ENCODE measurements around the gene ZNF154. TPM values are rescaled to one million over a fixed set of nuclear protein-coding genes. Genes with fewer than 3 reads are reported as not detected.

The ZNF154 gene
- polyA plus RNA-seq (2013, experiment 1 of 2): 5.9 TPM
- 5.8 TPM for polyA plus RNA-seq (2013, experiment 2 of 2)

DNA sequence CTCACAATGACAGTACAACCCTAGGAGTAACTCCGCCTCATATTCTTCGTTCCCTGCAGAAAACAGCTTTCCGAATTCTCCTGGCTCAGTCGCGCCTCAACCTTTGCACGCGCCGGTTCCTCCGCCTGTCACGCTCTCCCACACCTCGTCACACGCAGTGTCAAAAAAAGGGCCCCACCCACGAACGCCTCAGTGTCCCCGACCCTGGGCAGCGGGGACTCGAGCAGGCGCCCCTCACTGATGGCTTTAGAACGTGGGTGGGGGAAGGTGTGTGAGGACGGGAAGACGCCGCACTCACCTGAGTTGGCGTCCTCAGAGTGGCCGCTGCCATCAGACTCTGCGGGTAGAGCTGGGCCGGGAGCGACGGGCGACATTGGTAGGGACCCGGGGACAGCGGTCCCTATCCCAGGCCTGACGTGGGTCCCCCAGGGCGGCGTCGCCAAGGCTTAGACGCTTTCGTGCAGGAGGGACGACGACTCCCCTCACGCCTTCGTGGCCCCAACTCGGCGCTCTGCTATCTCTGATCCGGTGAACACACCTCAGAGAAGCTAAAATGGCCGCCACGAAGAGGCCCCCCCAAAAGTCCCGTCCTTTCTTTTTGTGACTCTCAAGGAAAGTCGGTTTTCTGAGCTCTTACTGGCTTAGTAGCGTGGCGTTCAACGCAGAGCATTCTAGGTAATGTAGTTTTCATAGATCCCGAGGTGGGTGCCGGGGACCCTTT, at the start of gene ZNF154:
ZNF154 (minus strand) TSS at position 564 of the 721 bp plus-strand sequence; CDS start at position 331, 233 bp downstream.
- no peak within 1 kb of the TSS for H2BK5ac ChIP-seq (ENCODE audit: low read length)
- peak; percentile 97 for DNase-seq
- peak within 1 kb of the TSS; percentile 89 for H3K4me3 ChIP-seq (ENCODE audit: low read length)
- no peak within 1 kb of the TSS for H2BK120ac ChIP-seq (ENCODE audit: low read depth, low read length)
- H3K79me2 ChIP-seq (ENCODE audit: control insufficient read depth, insufficient read depth, low read length): peaks cover 38% of the 10 kb centered on the region
- no peak within 1 kb of the TSS for H2BK15ac ChIP-seq (replicated peaks; ENCODE audit: low read depth)
- peaks cover 7% of the 10 kb centered on the region for H3K4me1 ChIP-seq (ENCODE audit: control insufficient read depth, low read depth, low read length)
- peak within 1 kb of the TSS; percentile 80 for H3K9ac ChIP-seq (ENCODE audit: low read length)
- H2AK5ac ChIP-seq (ENCODE audit: low read length): peak within 1 kb of the TSS; percentile 83
- H3K27me3 ChIP-seq (ENCODE audit: insufficient read depth, low read length, poor library complexity): no peaks in the 10 kb centered on the region
- peak within 1 kb of the TSS; percentile 47 for H4K5ac ChIP-seq (ENCODE audit: low read length)
- H3K4me2 ChIP-seq (ENCODE audit: low read length): peak within 1 kb of the TSS; percentile 98
- no peaks in the 10 kb centered on the region for H3K36me3 ChIP-seq (ENCODE audit: control insufficient read depth, insufficient read depth, low read length)
- H3K27ac ChIP-seq (ENCODE audit: low read depth, low read length): peak within 1 kb of the TSS; percentile 25
- H4K8ac ChIP-seq (ENCODE audit: low read depth, low read length): no peak within 1 kb of the TSS
- H3K18ac ChIP-seq (ENCODE audit: low read length): peak within 1 kb of the TSS; percentile 35
- peak within 1 kb of the TSS; percentile 93 for H3K56ac ChIP-seq (ENCODE audit: low read length)
- H3K4ac ChIP-seq (ENCODE audit: low read depth, low read length): no peak within 1 kb of the TSS
- peaks cover 34% of the 10 kb centered on the region for H3K79me1 ChIP-seq (ENCODE audit: low read length)
- peak within 1 kb of the TSS; percentile 67 for H3K23ac ChIP-seq (ENCODE audit: low read length)
- WGBS (ENCODE audit: extremely low coverage, insufficient coverage, low lambda C conversion rate): no CpG with 5 or more reads among the region's 53 CpGs

DNA sequence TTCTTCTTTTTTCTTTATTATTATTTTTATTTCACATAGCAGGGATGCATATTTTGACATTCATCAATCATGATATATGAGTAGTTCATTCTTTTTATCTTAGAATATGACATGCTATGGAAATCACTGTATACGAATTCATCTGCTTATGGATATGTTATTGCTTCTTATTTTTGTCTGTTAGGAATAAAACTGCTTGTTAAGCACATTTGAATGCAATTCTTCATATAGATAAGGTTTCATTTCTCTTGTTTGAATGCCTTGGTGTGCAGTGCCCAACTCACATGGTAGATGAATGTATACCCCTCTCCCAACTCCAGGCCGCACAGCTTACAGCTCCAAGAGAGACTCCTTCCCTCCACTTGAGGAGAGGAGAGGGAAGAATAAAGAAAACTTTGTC, 48.9 kb upstream of the ZNF154 start:
- no peak overlapping the region for H3K18ac ChIP-seq (ENCODE audit: low read length)
- no peak overlapping the region for H4K5ac ChIP-seq (ENCODE audit: low read length)
- no peak overlapping the region for H2AK5ac ChIP-seq (ENCODE audit: low read length)
- H3K27ac ChIP-seq (ENCODE audit: low read depth, low read length): no peak overlapping the region
- H2BK5ac ChIP-seq (ENCODE audit: low read length): no peak overlapping the region
- H3K4me2 ChIP-seq (ENCODE audit: low read length): no peak overlapping the region
- no CpG with 5 or more reads among the region's 2 CpGs for WGBS (ENCODE audit: extremely low coverage, insufficient coverage, low lambda C conversion rate)
- H3K56ac ChIP-seq (ENCODE audit: low read length): no peak overlapping the region
- H3K4me1 ChIP-seq (ENCODE audit: control insufficient read depth, low read depth, low read length): no peaks in the 10 kb centered on the region
- H3K9ac ChIP-seq (ENCODE audit: low read length): no peak overlapping the region
- H3K27me3 ChIP-seq (ENCODE audit: insufficient read depth, low read length, poor library complexity): no peaks in the 10 kb centered on the region
- H3K4me3 ChIP-seq (ENCODE audit: low read length): no peak overlapping the region
- no peaks in the 10 kb centered on the region for H3K79me2 ChIP-seq (ENCODE audit: control insufficient read depth, insufficient read depth, low read length)
- no peak overlapping the region for H4K8ac ChIP-seq (ENCODE audit: low read depth, low read length)
- H2BK120ac ChIP-seq (ENCODE audit: low read depth, low read length): no peak overlapping the region
- no peak for DNase-seq
- no peak overlapping the region for H3K23ac ChIP-seq (ENCODE audit: low read length)
- no peak overlapping the region for H2BK15ac ChIP-seq (replicated peaks; ENCODE audit: low read depth)
- no peak overlapping the region for H3K4ac ChIP-seq (ENCODE audit: low read depth, low read length)
- H3K79me1 ChIP-seq (ENCODE audit: low read length): peaks cover 3% of the 10 kb centered on the region
- peaks cover 23% of the 10 kb centered on the region for H3K36me3 ChIP-seq (ENCODE audit: control insufficient read depth, insufficient read depth, low read length)

DNA sequence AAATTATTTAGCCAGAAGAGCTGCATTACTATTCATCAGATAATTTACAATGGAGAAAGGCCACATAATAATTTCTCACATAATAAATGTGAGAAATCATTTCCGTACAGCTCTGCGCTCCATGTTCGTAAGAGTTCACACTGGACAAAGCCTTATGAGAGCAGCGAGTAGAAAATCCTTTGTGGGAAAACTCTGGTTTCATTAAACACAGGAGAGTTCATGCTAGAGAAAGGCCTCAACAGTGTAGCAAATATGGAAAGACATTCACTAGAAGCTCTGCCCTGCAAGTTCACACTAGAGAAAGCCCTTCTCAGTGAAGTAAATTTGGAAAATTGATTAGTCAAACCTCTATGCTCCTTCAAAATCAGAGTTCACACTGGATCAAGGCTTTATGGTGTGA, 46.0 kb upstream of the ZNF154 start:
- Histone ChIP-seq H3K9ac (ENCODE audit: low read length) (no peak overlapping the region), H3K36me3 (ENCODE audit: control insufficient read depth, insufficient read depth, low read length) (peaks cover 32% of the 10 kb centered on the region), H3K79me1 (ENCODE audit: low read length) (peaks cover 12% of the 10 kb centered on the region), H3K4me3 (ENCODE audit: low read length) (no peak overlapping the region), H3K27ac (ENCODE audit: low read depth, low read length) (no peak overlapping the region), H3K4me2 (ENCODE audit: low read length) (no peak overlapping the region), H2AK5ac (ENCODE audit: low read length) (no peak overlapping the region), H3K79me2 (ENCODE audit: control insufficient read depth, insufficient read depth, low read length) (peaks cover 4% of the 10 kb centered on the region), H3K18ac (ENCODE audit: low read length) (no peak overlapping the region), H2BK120ac (ENCODE audit: low read depth, low read length) (no peak overlapping the region), H4K8ac (ENCODE audit: low read depth, low read length) (no peak overlapping the region), H3K56ac (ENCODE audit: low read length) (no peak overlapping the region), H3K4ac (ENCODE audit: low read depth, low read length) (no peak overlapping the region), H3K23ac (ENCODE audit: low read length) (no peak overlapping the region), H2BK15ac (replicated peaks; ENCODE audit: low read depth) (no peak overlapping the region), H3K27me3 (ENCODE audit: insufficient read depth, low read length, poor library complexity) (no peaks in the 10 kb centered on the region), H4K5ac (ENCODE audit: low read length) (no peak overlapping the region), H3K4me1 (ENCODE audit: control insufficient read depth, low read depth, low read length) (no peaks in the 10 kb centered on the region), H2BK5ac (ENCODE audit: low read length) (no peak overlapping the region)
- no CpG with 5 or more reads among the region's 4 CpGs for WGBS (ENCODE audit: extremely low coverage, insufficient coverage, low lambda C conversion rate)
- DNase-seq: no peak

GRCh38 chr19:57754091-57754673, 45.2 kb upstream of the ZNF154 start:
- Histone ChIP-seq H3K36me3 (ENCODE audit: control insufficient read depth, insufficient read depth, low read length) (peaks cover 31% of the 10 kb centered on the region), H3K4ac (ENCODE audit: low read depth, low read length) (no peak overlapping the region), H2AK5ac (ENCODE audit: low read length) (no peak overlapping the region), H2BK120ac (ENCODE audit: low read depth, low read length) (no peak overlapping the region), H4K5ac (ENCODE audit: low read length) (no peak overlapping the region), H4K8ac (ENCODE audit: low read depth, low read length) (no peak overlapping the region), H3K4me3 (ENCODE audit: low read length) (no peak overlapping the region), H3K79me2 (ENCODE audit: control insufficient read depth, insufficient read depth, low read length) (peaks cover 9% of the 10 kb centered on the region), H3K18ac (ENCODE audit: low read length) (no peak overlapping the region), H2BK5ac (ENCODE audit: low read length) (no peak overlapping the region), H3K4me1 (ENCODE audit: control insufficient read depth, low read depth, low read length) (no peaks in the 10 kb centered on the region), H3K4me2 (ENCODE audit: low read length) (no peak overlapping the region), H3K27ac (ENCODE audit: low read depth, low read length) (no peak overlapping the region), H3K27me3 (ENCODE audit: insufficient read depth, low read length, poor library complexity) (no peaks in the 10 kb centered on the region), H3K23ac (ENCODE audit: low read length) (no peak overlapping the region), H3K56ac (ENCODE audit: low read length) (no peak overlapping the region), H3K9ac (ENCODE audit: low read length) (no peak overlapping the region), H3K79me1 (ENCODE audit: low read length) (peaks cover 15% of the 10 kb centered on the region), H2BK15ac (replicated peaks; ENCODE audit: low read depth) (no peak overlapping the region)
- WGBS (ENCODE audit: extremely low coverage, insufficient coverage, low lambda C conversion rate): no CpG with 5 or more reads among the region's 10 CpGs
- DNase-seq: no peak

DNA sequence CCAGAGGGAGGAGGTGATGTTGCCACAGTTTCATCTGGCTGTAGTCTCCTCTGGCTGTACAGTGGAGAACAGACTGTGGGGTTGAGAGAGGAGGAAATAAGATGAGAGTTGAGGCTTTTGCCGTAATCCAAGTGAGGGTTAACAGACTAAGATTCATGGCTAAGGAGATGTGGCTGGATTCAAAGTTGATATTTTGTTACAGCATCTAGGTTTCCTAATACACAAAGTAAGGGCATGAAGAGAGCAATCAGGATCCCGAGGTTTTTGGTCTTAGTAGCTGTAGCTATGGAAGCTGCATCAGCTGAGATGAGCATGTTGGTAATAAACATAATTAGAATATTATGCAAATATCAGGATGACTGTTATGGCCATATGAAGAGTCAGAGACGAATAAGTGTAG, 39.0 kb upstream of the ZNF154 start:
- no peak overlapping the region for H3K23ac ChIP-seq (ENCODE audit: low read length)
- H4K5ac ChIP-seq (ENCODE audit: low read length): no peak overlapping the region
- peak overlapping the region; percentile 37 for H3K4me2 ChIP-seq (ENCODE audit: low read length)
- WGBS (ENCODE audit: extremely low coverage, insufficient coverage, low lambda C conversion rate): no CpG with 5 or more reads among the region's 3 CpGs
- no peak overlapping the region for H2BK15ac ChIP-seq (replicated peaks; ENCODE audit: low read depth)
- H3K27ac ChIP-seq (ENCODE audit: low read depth, low read length): no peak overlapping the region
- no peak overlapping the region for H4K8ac ChIP-seq (ENCODE audit: low read depth, low read length)
- no peak overlapping the region for H2BK120ac ChIP-seq (ENCODE audit: low read depth, low read length)
- H2BK5ac ChIP-seq (ENCODE audit: low read length): no peak overlapping the region
- peaks cover 27% of the 10 kb centered on the region for H3K79me1 ChIP-seq (ENCODE audit: low read length)
- H3K36me3 ChIP-seq (ENCODE audit: control insufficient read depth, insufficient read depth, low read length): peaks cover 9% of the 10 kb centered on the region
- peaks cover 30% of the 10 kb centered on the region for H3K79me2 ChIP-seq (ENCODE audit: control insufficient read depth, insufficient read depth, low read length)
- H3K9ac ChIP-seq (ENCODE audit: low read length): peak overlapping the region; percentile 15
- H2AK5ac ChIP-seq (ENCODE audit: low read length): no peak overlapping the region
- peaks cover 6% of the 10 kb centered on the region for H3K4me1 ChIP-seq (ENCODE audit: control insufficient read depth, low read depth, low read length)
- H3K4ac ChIP-seq (ENCODE audit: low read depth, low read length): no peak overlapping the region
- no peak for DNase-seq
- H3K56ac ChIP-seq (ENCODE audit: low read length): no peak overlapping the region
- H3K18ac ChIP-seq (ENCODE audit: low read length): no peak overlapping the region
- H3K27me3 ChIP-seq (ENCODE audit: insufficient read depth, low read length, poor library complexity): no peaks in the 10 kb centered on the region
- no peak overlapping the region for H3K4me3 ChIP-seq (ENCODE audit: low read length)
